NOMO-1 (cell line): Measurements from ENCODE around the gene CHST11.

Experiments used
- DNase-seq, 2 experiments: peaks; one replicate each; lab custom pipeline; 2025; ENCODE audit not compliant: unreplicated experiment in 2 of 2; lab: John Stamatoyannopoulos, UW

Gene CHST11

GRCh38 chr12:104459368-104459909 lies 2.7 kb downstream of the CHST11 start:
- peak in 1 of 2 experiments; percentile 37 for DNase-seq

GRCh38 chr12:104460041-104460719 lies 3.4 kb downstream of the CHST11 start:
- DNase-seq: peak in 1 of 2 experiments; percentile 26

- peak in 1 of 2 experiments; percentile 27 for DNase-seq
Measured at GRCh38 chr12:104460973-104461698, 4.4 kb downstream of the CHST11 start.

- no peak for DNase-seq
Measured at GRCh38 chr12:104462325-104462724, 5.6 kb downstream of the CHST11 start.

- DNase-seq: peak; percentile 56 to 92
Measured at GRCh38 chr12:104462931-104463339, 6.2 kb downstream of the CHST11 start.

- peak in 1 of 2 experiments; percentile 28 for DNase-seq
Measured at GRCh38 chr12:104463368-104463767, 6.6 kb downstream of the CHST11 start.

- no peak for DNase-seq
Measured at GRCh38 chr12:104464899-104465298, 8.2 kb downstream of the CHST11 start.

GRCh38 chr12:104466709-104467345 lies 10.1 kb downstream of the CHST11 start:
- no peak for DNase-seq

- DNase-seq: peak in 1 of 2 experiments; percentile 80
Measured at GRCh38 chr12:104467346-104467837, 10.6 kb downstream of the CHST11 start.

- no peak for DNase-seq
Measured at GRCh38 chr12:104468371-104468770, 11.6 kb downstream of the CHST11 start.

GRCh38 chr12:104469066-104469465 lies 12.3 kb downstream of the CHST11 start:
- DNase-seq: peak; percentile 87 to 88

- DNase-seq: no peak
Measured at GRCh38 chr12:104469523-104469922, 12.8 kb downstream of the CHST11 start.

- DNase-seq: no peak
Measured at GRCh38 chr12:104470521-104470920, 13.8 kb downstream of the CHST11 start.

GRCh38 chr12:104471336-104471735 lies 14.6 kb downstream of the CHST11 start:
- DNase-seq: peak; percentile 78 to 96

- no peak for DNase-seq
Measured at GRCh38 chr12:104472748-104473147, 16.0 kb downstream of the CHST11 start.

GRCh38 chr12:104473374-104473983 lies 16.7 kb downstream of the CHST11 start:
- DNase-seq: no peak

GRCh38 chr12:104475271-104475670 lies 18.5 kb downstream of the CHST11 start:
- DNase-seq: peak in 1 of 2 experiments; percentile 22

GRCh38 chr12:104477510-104478390 lies 21.0 kb downstream of the CHST11 start:
- DNase-seq: peak in 1 of 2 experiments; percentile 61

GRCh38 chr12:104478396-104479122 lies 21.8 kb downstream of the CHST11 start:
- peak; percentile 75 to 97 for DNase-seq
